Ascending aorta (tissue), 2 donors: ENCODE results near the gene TAOK1. TPM values are rescaled to one million over a fixed set of nuclear protein-coding genes. Genes with fewer than 3 reads are reported as not detected.
A peak's percentile ranks its signal among the peaks of the same experiment; 100 is the strongest.

Experiments
- DNase-seq, 2 donors: peaks; one replicate each; pipeline ENCODE4 v3.0.0-alpha.2; 2019; ENCODE audit warnings: low spot score in 2 of 2
- H3K27ac ChIP-seq, 2 donors: fragments of 200-600 bp; sonication (generic); one replicate each; pipeline ENCODE4 v1.5.1; 2016 to 2017; ENCODE audit warnings: mild to moderate bottlenecking in 1 of 2
- H3K27me3 ChIP-seq: fragments of 200-600 bp; sonication (generic); one replicate; pipeline ENCODE4 v1.5.1; 2017
- H3K36me3 ChIP-seq, 2 donors: fragments of 200-600 bp; sonication (generic); one replicate each; pipeline ENCODE4 v1.5.1; 2016
- H3K4me1 ChIP-seq, 2 donors: fragments of 200-600 bp; sonication (generic); one replicate each; pipeline ENCODE4 v1.5.1; 2016 to 2017; ENCODE audit warnings: mild to moderate bottlenecking in 1 of 2
- H3K4me3 ChIP-seq, 2 donors: fragments of 200-600 bp; sonication (generic); one replicate each; pipeline ENCODE4 v1.5.1; 2016 to 2017; ENCODE audit warnings: mild to moderate bottlenecking in 1 of 2
- H3K9me3 ChIP-seq, 2 donors: fragments of 200-600 bp; sonication (generic); one replicate each; pipeline ENCODE4 v1.5.1; 2016
- CTCF ChIP-seq, 3 experiments: fragments of 200-600 bp in 2 of 3; fragments of 450-650 bp in 1 of 3; sonication (generic) in 2 of 3; IDR thresholded peaks; one replicate each; pipeline ENCODE4 v1.5.1; 2016 to 2019; ENCODE audit warnings: antibody characterized with exemption in 3 of 3, mild to moderate bottlenecking in 1 of 3, moderate library complexity in 1 of 3
- intact Hi-C: fragments of 100-400 bp; cut with DNase I; formaldehyde crosslinking; loops from one replicate; pipeline ENCODE4 v1.15.1; 2023
- total RNA-seq: library from RNA; depleted of rRNA; stranded (reverse); fragments of >200 nt; gene quantifications from one replicate; pipeline ENCODE4 v1.1.0, GENCODE V29; 2016

The TAOK1 gene
- total RNA-seq, 1 donor from 2014 or later, result 20.8 TPM

- H3K36me3 ChIP-seq, result no peaks in the 10 kb centered on the region
- no peak overlapping the region for H3K4me3 ChIP-seq
- no peaks in the 10 kb centered on the region for H3K27me3 ChIP-seq
- DNase-seq, result no peak
- intact Hi-C loops, result no loop called here
- no peaks in the 10 kb centered on the region for H3K4me1 ChIP-seq
- no peak for TF ChIP-seq CTCF (IDR thresholded peaks at IDR 0.05)
- H3K27ac ChIP-seq, result no peak overlapping the region
- no peaks in the 10 kb centered on the region for H3K9me3 ChIP-seq
These were observed 6.5 kb upstream of the TAOK1 start for GRCh38 chr17:29383686-29384085.

GRCh38 chr17:29384901-29385300 lies 5.3 kb upstream of the TAOK1 start:
- H3K36me3 ChIP-seq, result no peaks in the 10 kb centered on the region
- H3K4me3 ChIP-seq, result no peak overlapping the region
- no peak for TF ChIP-seq CTCF (IDR thresholded peaks at IDR 0.05)
- no peaks in the 10 kb centered on the region for H3K9me3 ChIP-seq
- peak in 1 of 2 donors; percentile 3 for DNase-seq
- no peaks in the 10 kb centered on the region for H3K27me3 ChIP-seq
- H3K4me1 ChIP-seq, result peaks cover 0 to 3% of the 10 kb centered on the region in 2 donors
- no peak overlapping the region for H3K27ac ChIP-seq
- intact Hi-C loops, result no loop called here

- no peaks in the 10 kb centered on the region for H3K36me3 ChIP-seq
- H3K4me3 ChIP-seq, result no peak overlapping the region
- intact Hi-C loops, result no loop called here
- no peak overlapping the region for H3K27ac ChIP-seq
- DNase-seq, result peak in 1 of 2 donors; percentile 22
- peaks cover under 1 to 3% of the 10 kb centered on the region in 2 donors for H3K4me1 ChIP-seq
- TF ChIP-seq CTCF (IDR thresholded peaks at IDR 0.05), result no peak
- no peaks in the 10 kb centered on the region for H3K9me3 ChIP-seq
- no peaks in the 10 kb centered on the region for H3K27me3 ChIP-seq
These were observed 3.4 kb upstream of the TAOK1 start for GRCh38 chr17:29386760-29387159.

- peak in 1 of 2 donors; percentile 55 for DNase-seq
- H3K27me3 ChIP-seq, result no peaks in the 10 kb centered on the region
- intact Hi-C loops, result no loop called here
- H3K36me3 ChIP-seq, result no peaks in the 10 kb centered on the region
- no peak overlapping the region for H3K4me3 ChIP-seq
- no peak overlapping the region for H3K27ac ChIP-seq
- H3K4me1 ChIP-seq, result peaks cover 5 to 10% of the 10 kb centered on the region in 2 donors
- TF ChIP-seq CTCF (IDR thresholded peaks at IDR 0.05), result no peak
- H3K9me3 ChIP-seq, result no peaks in the 10 kb centered on the region
These were observed 1.2 kb upstream of the TAOK1 start for GRCh38 chr17:29388937-29389336.

- H3K27ac ChIP-seq, result peak overlapping the region; percentile 97 to 98
- intact Hi-C loops, result loop anchor here (10.0 kb wide), 2 partner anchors 96 to 246 kb away; partner anchors contain the start of gene NUFIP2
These were observed 878 bp downstream of the TAOK1 start for GRCh38 chr17:29390851-29391631.

More at GRCh38 chr17:29390851-29391631, 878 bp downstream of the TAOK1 start:
- no peak for TF ChIP-seq CTCF (IDR thresholded peaks at IDR 0.05)
- H3K4me1 ChIP-seq, result peaks cover 5 to 15% of the 10 kb centered on the region in 2 donors
- H3K36me3 ChIP-seq, result no peaks in the 10 kb centered on the region
- DNase-seq, result peak in 1 of 2 donors; percentile 62
- H3K27me3 ChIP-seq, result no peaks in the 10 kb centered on the region
- no peaks in the 10 kb centered on the region for H3K9me3 ChIP-seq
- peak overlapping the region; percentile 92 to 98 for H3K4me3 ChIP-seq
